Central memory CD8-positive, alpha-beta T cell (primary cell): ENCODE results near the gene IRS2.

Experiments
- ATAC-seq: fragments of 150-1000 bp; cut with Tn5 transposase; replicated peaks from 2 replicates; pipeline ENCODE4 v1.10.0; 2022; ENCODE audit warnings: mild to moderate bottlenecking, moderate FRiP score, moderate number of reproducible peaks; ENCODE audit not compliant: poor library complexity, severe bottlenecking; ENCODE audit errors: extremely low read depth
- DNase-seq, 2 donors: peaks; one replicate each; pipeline ENCODE4 v3.0.0; 2021; ENCODE audit warnings: low spot score in 2 of 2
- H3K27ac Mint-ChIP-seq: one replicate; pipeline ENCODE4 v1.8.0; 2022; ENCODE audit warnings: low read depth, mild to moderate bottlenecking, moderate library complexity, mixed read lengths
- H3K27me3 Mint-ChIP-seq: one replicate; pipeline ENCODE4 v1.8.0; 2022; ENCODE audit warnings: mixed read lengths
- H3K36me3 Mint-ChIP-seq: one replicate; pipeline ENCODE4 v1.8.0; 2022; ENCODE audit warnings: mild to moderate bottlenecking, moderate library complexity, mixed read lengths; ENCODE audit not compliant: insufficient read depth
- H3K4me1 Mint-ChIP-seq: one replicate; pipeline ENCODE4 v1.8.0; 2022; ENCODE audit warnings: mixed read lengths
- H3K4me3 Mint-ChIP-seq: one replicate; pipeline ENCODE4 v1.8.0; 2022; ENCODE audit warnings: mild to moderate bottlenecking, moderate library complexity, mixed read lengths
- H3K9me3 Mint-ChIP-seq: one replicate; pipeline ENCODE4 v1.8.0; 2022; ENCODE audit warnings: mixed read lengths

The IRS2 gene

GRCh38 chr13:109792416-109793059 is 6.2 kb upstream of the IRS2 start:
- no peak for DNase-seq
- peaks cover 14% of the 10 kb centered on the region for H3K9me3 Mint-ChIP-seq
- no peaks in the 10 kb centered on the region for H3K4me1 Mint-ChIP-seq
- H3K27me3 Mint-ChIP-seq = peaks cover 24% of the 10 kb centered on the region
- no peak overlapping the region for H3K27ac Mint-ChIP-seq
- no peak overlapping the region for H3K4me3 Mint-ChIP-seq
- ATAC-seq = no peak
- no peaks in the 10 kb centered on the region for H3K36me3 Mint-ChIP-seq

GRCh38 chr13:109790942-109791605 is 4.7 kb upstream of the IRS2 start:
- no peaks in the 10 kb centered on the region for H3K36me3 Mint-ChIP-seq
- no peak overlapping the region for H3K4me3 Mint-ChIP-seq
- DNase-seq (no peak), ATAC-seq (no peak)
- no peak overlapping the region for H3K27ac Mint-ChIP-seq
- H3K9me3 Mint-ChIP-seq = peaks cover 6% of the 10 kb centered on the region
- H3K27me3 Mint-ChIP-seq = peaks cover 24% of the 10 kb centered on the region
- H3K4me1 Mint-ChIP-seq = no peaks in the 10 kb centered on the region

GRCh38 chr13:109790086-109790485 is 3.7 kb upstream of the IRS2 start:
- Mint-ChIP-seq H3K27ac (no peak overlapping the region), H3K4me3 (no peak overlapping the region), H3K4me1 (no peaks in the 10 kb centered on the region), H3K27me3 (peaks cover 24% of the 10 kb centered on the region), H3K36me3 (peaks cover 1% of the 10 kb centered on the region), H3K9me3 (no peaks in the 10 kb centered on the region)
- ATAC-seq (no peak), DNase-seq (no peak)

GRCh38 chr13:109789262-109789661 is 2.9 kb upstream of the IRS2 start:
- DNase-seq = no peak
- no peaks in the 10 kb centered on the region for H3K4me1 Mint-ChIP-seq
- H3K27me3 Mint-ChIP-seq = peaks cover 24% of the 10 kb centered on the region
- no peak for ATAC-seq
- H3K4me3 Mint-ChIP-seq = peak overlapping the region; percentile 4
- no peak overlapping the region for H3K27ac Mint-ChIP-seq
- no peaks in the 10 kb centered on the region for H3K9me3 Mint-ChIP-seq
- peaks cover 1% of the 10 kb centered on the region for H3K36me3 Mint-ChIP-seq

- H3K27me3 Mint-ChIP-seq = peaks cover 24% of the 10 kb centered on the region
- DNase-seq (no peak), ATAC-seq (no peak)
- peaks cover 1% of the 10 kb centered on the region for H3K36me3 Mint-ChIP-seq
- no peaks in the 10 kb centered on the region for H3K9me3 Mint-ChIP-seq
- no peak overlapping the region for H3K27ac Mint-ChIP-seq
- no peaks in the 10 kb centered on the region for H3K4me1 Mint-ChIP-seq
- H3K4me3 Mint-ChIP-seq = peak overlapping the region; percentile 4
These were observed 2.2 kb upstream of the IRS2 start for GRCh38 chr13:109788372-109789111.

- DNase-seq (no peak), ATAC-seq (no peak)
- peak overlapping the region; percentile 49 for H3K4me3 Mint-ChIP-seq
- peaks cover 24% of the 10 kb centered on the region for H3K27me3 Mint-ChIP-seq
- H3K27ac Mint-ChIP-seq = no peak overlapping the region
- H3K4me1 Mint-ChIP-seq = no peaks in the 10 kb centered on the region
- H3K36me3 Mint-ChIP-seq = peaks cover 4% of the 10 kb centered on the region
- H3K9me3 Mint-ChIP-seq = no peaks in the 10 kb centered on the region
These were observed 962 bp upstream of the IRS2 start for GRCh38 chr13:109787135-109787954.

GRCh38 chr13:109785892-109786450 is 412 bp downstream of the IRS2 start:
- H3K36me3 Mint-ChIP-seq = peaks cover 8% of the 10 kb centered on the region
- ATAC-seq (peak; percentile 15), DNase-seq (no peak)
- H3K27me3 Mint-ChIP-seq = peaks cover 19% of the 10 kb centered on the region
- no peaks in the 10 kb centered on the region for H3K9me3 Mint-ChIP-seq
- H3K27ac Mint-ChIP-seq = no peak overlapping the region
- peak overlapping the region; percentile 44 for H3K4me3 Mint-ChIP-seq
- H3K4me1 Mint-ChIP-seq = no peaks in the 10 kb centered on the region

- ATAC-seq = no peak
- DNase-seq = peak in 1 of 2 donors; percentile 33
- Mint-ChIP-seq H3K27ac (no peak overlapping the region), H3K4me3 (no peak overlapping the region), H3K27me3 (peaks cover 16% of the 10 kb centered on the region), H3K36me3 (peaks cover 9% of the 10 kb centered on the region), H3K4me1 (no peaks in the 10 kb centered on the region), H3K9me3 (no peaks in the 10 kb centered on the region)
These were observed 1.1 kb downstream of the IRS2 start for GRCh38 chr13:109785141-109785891.

- Mint-ChIP-seq H3K27ac (no peak overlapping the region), H3K27me3 (peaks cover 16% of the 10 kb centered on the region), H3K4me1 (peaks cover under 1% of the 10 kb centered on the region), H3K36me3 (peaks cover 9% of the 10 kb centered on the region), H3K9me3 (no peaks in the 10 kb centered on the region), H3K4me3 (no peak overlapping the region)
- DNase-seq (peak in 1 of 2 donors; percentile 33), ATAC-seq (no peak)
These were observed 1.7 kb downstream of the IRS2 start for GRCh38 chr13:109784590-109785140.

GRCh38 chr13:109783815-109784589 is 2.4 kb downstream of the IRS2 start:
- peaks cover 11% of the 10 kb centered on the region for H3K36me3 Mint-ChIP-seq
- no peaks in the 10 kb centered on the region for H3K9me3 Mint-ChIP-seq
- H3K4me3 Mint-ChIP-seq = no peak overlapping the region
- DNase-seq = no peak
- H3K27me3 Mint-ChIP-seq = peaks cover 9% of the 10 kb centered on the region
- H3K4me1 Mint-ChIP-seq = peaks cover 7% of the 10 kb centered on the region
- no peak for ATAC-seq
- no peak overlapping the region for H3K27ac Mint-ChIP-seq

- Mint-ChIP-seq H3K9me3 (no peaks in the 10 kb centered on the region), H3K27me3 (peaks cover 3% of the 10 kb centered on the region), H3K4me1 (peaks cover 10% of the 10 kb centered on the region), H3K27ac (no peak overlapping the region), H3K36me3 (peaks cover 11% of the 10 kb centered on the region), H3K4me3 (no peak overlapping the region)
- no peak for ATAC-seq
- DNase-seq = no peak
These were observed 3.0 kb downstream of the IRS2 start for GRCh38 chr13:109783447-109783814.
